K562 (cell line): ENCODE results near the gene HLCS. TPM values are rescaled to one million over a fixed set of nuclear protein-coding genes. Genes with fewer than 3 reads are reported as not detected.

Source experiments
- ATAC-seq: fragments of 200-7000 bp; cut with Tn5 transposase; 3 replicates; pipeline ENCODE4 v1.9.1; 2020; ENCODE audit warnings: moderate library complexity
- BruUV-seq: library from RNA; stranded (reverse); fragments of 400-500 nt; replicated peaks from 2 replicates; lab custom pipeline; 2021; lab: Mats Ljungman, UMichigan
- CTCF ChIA-PET: fragments of 300-600 bp; formaldehyde crosslinking; extraction: SDS; loops from one replicate; lab custom pipeline; 2021; ENCODE audit warnings: low intra/inter-chr PET ratio; lab: Yijun Ruan, JAX
- POLR2A ChIA-PET: fragments of 300-600, 350-650 bp; sonication (Branson Sonifier 250); formaldehyde crosslinking; extraction: SDS; loops from one replicate; lab custom pipeline; 2021; ENCODE audit warnings: antibody characterized with exemption, inconsistent platforms; lab: Yijun Ruan, JAX
- DNase-seq, 4 experiments: peaks; one replicate each; pipeline versions ENCODE4 v3.0.0 to v3.0.0-alpha.2; 2011 to 2018; ENCODE audit warnings: low spot score in 3 of 4, mixed read lengths in 3 of 4; ENCODE audit errors: extremely low read depth in 1 of 4
- FAIRE-seq: peaks from 2 replicates; lab custom pipeline; 2011; peaks lifted over from hg19 to GRCh38; lab: Jason Lieb, UNC
- H2AFZ ChIP-seq: 2 replicates; pipeline ENCODE4 v1.6.0; 2011; ENCODE audit warnings: low read depth, low read length, control low read depth, inconsistent platforms
- H3K27ac ChIP-seq: fragments of 200-600 bp; 3 replicates; pipeline ENCODE4 v1.8.0; 2011; ENCODE audit warnings: low read depth, mild to moderate bottlenecking, control low read depth, inconsistent platforms, low read length, moderate library complexity, mixed read lengths; ENCODE audit errors: extremely low read depth
- H3K27me3 ChIP-seq, 2 experiments: fragments of 300-600 bp in 1 of 2; 2 replicates in 1 of 2; 3 replicates in 1 of 2; pipeline versions ENCODE4 v1.6.0 to v1.8.0; 2011; ENCODE audit warnings: inconsistent platforms in 2 of 2, low read length in 2 of 2, mild to moderate bottlenecking in 1 of 2, mixed read lengths in 1 of 2, moderate library complexity in 1 of 2; ENCODE audit not compliant: control insufficient read depth in 2 of 2, insufficient read depth in 2 of 2
- H3K36me3 ChIP-seq: fragments of 300-600 bp; 3 replicates; pipeline ENCODE4 v1.8.0; 2011; ENCODE audit warnings: mild to moderate bottlenecking, low read length, inconsistent platforms; ENCODE audit not compliant: control insufficient read depth, insufficient read depth
- H3K4me1 ChIP-seq, 2 experiments: fragments of 200-600 bp in 1 of 2; replicated peaks in 1 of 2; 2 replicates in 1 of 2; 3 replicates in 1 of 2; pipeline versions ENCODE4 v1.5.1 to v1.8.0; 2011; ENCODE audit warnings: inconsistent platforms in 2 of 2, low read length in 2 of 2, mild to moderate bottlenecking in 1 of 2, mixed read lengths in 1 of 2, moderate library complexity in 1 of 2; ENCODE audit not compliant: control insufficient read depth in 2 of 2, insufficient read depth in 2 of 2
- H3K4me2 ChIP-seq: 2 replicates; pipeline ENCODE4 v1.6.1; 2011; ENCODE audit warnings: low read length, control low read depth, inconsistent platforms, mixed read lengths; ENCODE audit not compliant: insufficient read depth
- H3K4me3 ChIP-seq: fragments of 200-600 bp; sonication (generic), shearing (Covaris generic); 2 replicates; pipeline ENCODE4 v1.5.1; 2016; ENCODE audit warnings: control low read depth, inconsistent platforms
- H3K79me2 ChIP-seq: fragments of 200-600 bp; 3 replicates; pipeline ENCODE4 v1.8.0; 2011; ENCODE audit warnings: low read length, inconsistent platforms; ENCODE audit not compliant: control insufficient read depth, insufficient read depth
- H3K9ac ChIP-seq, 2 experiments: 2 replicates each; pipeline versions ENCODE4 v1.6.0 to v1.6.1; 2011; ENCODE audit warnings: low read depth in 2 of 2, low read length in 2 of 2, control low read depth in 1 of 2, inconsistent platforms in 1 of 2, mild to moderate bottlenecking in 1 of 2, mixed read lengths in 1 of 2; ENCODE audit not compliant: insufficient read depth in 1 of 2
- H3K9me1 ChIP-seq: one replicate; pipeline ENCODE4 v1.6.0; 2011; ENCODE audit warnings: inconsistent platforms, mild to moderate bottlenecking, low read length, moderate library complexity; ENCODE audit not compliant: control insufficient read depth, insufficient read depth
- H3K9me3 ChIP-seq: replicated peaks from 2 replicates; pipeline ENCODE4 v1.5.1; 2011; ENCODE audit warnings: low read depth, low read length, inconsistent platforms; ENCODE audit not compliant: control insufficient read depth, insufficient read depth
- H4K20me1 ChIP-seq: replicated peaks from 2 replicates; pipeline ENCODE4 v1.6.1; 2011; ENCODE audit warnings: low read length, inconsistent platforms, mixed read lengths; ENCODE audit not compliant: control insufficient read depth, insufficient read depth
- ARHGAP35 ChIP-seq: fragments of 450-650 bp; IDR thresholded peaks from 2 replicates; pipeline ENCODE4 v1.6.1; 2018; ENCODE audit not compliant: partially characterized antibody
- ARID2 ChIP-seq: fragments of 450-650 bp; IDR thresholded peaks from 2 replicates; pipeline ENCODE4 v1.6.1; 2017; ENCODE audit warnings: antibody characterized with exemption, mild to moderate bottlenecking
- BRD4 ChIP-seq: fragments of 200-600 bp; sonication (generic); IDR thresholded peaks from 2 replicates; pipeline ENCODE4 v1.6.1; 2017; ENCODE audit warnings: inconsistent platforms
- C11orf30 ChIP-seq: fragments of 450-650 bp; IDR thresholded peaks from 2 replicates; pipeline ENCODE4 v1.6.1; 2016; ENCODE audit warnings: low read depth, mild to moderate bottlenecking
- CAMTA2 ChIP-seq: fragments of 250-450 bp; sonication (Bioruptor Pico); conservative IDR thresholded peaks from 2 replicates; pipeline ENCODE4 v1.5.1; 2022
- CREM ChIP-seq: IDR thresholded peaks from 2 replicates; pipeline ENCODE4 v1.6.1; 2014; ENCODE audit warnings: antibody characterized with exemption, low read depth
- ETV6 ChIP-seq, 3 experiments: fragments of 150-350 bp in 1 of 3; sonication (generic) in 1 of 3; formaldehyde crosslinking in 1 of 3; IDR thresholded peaks; 2 replicates each; pipeline versions ENCODE4 v1.6.1 to v1.8.0; 2014 to 2022; ENCODE audit warnings: borderline replicate concordance in 2 of 3, low read depth in 2 of 3, antibody characterized with exemption in 1 of 3, low read length in 1 of 3, mild to moderate bottlenecking in 1 of 3, missing genetic modification reagents in 1 of 3
- GABPA ChIP-seq: fragments of 200-800 bp; sonication (Bioruptor generic); conservative IDR thresholded peaks from 2 replicates; pipeline ENCODE4 v1.6.1; 2016; ENCODE audit warnings: low read depth, missing genetic modification characterization, missing compliant biosample characterization
- MAFG ChIP-seq: fragments of 450-650 bp; conservative IDR thresholded peaks from 2 replicates; pipeline ENCODE4 v1.6.1; 2016; ENCODE audit warnings: missing genetic modification characterization, missing compliant biosample characterization
- NFE2 ChIP-seq: IDR thresholded peaks from 2 replicates; pipeline ENCODE4 v1.6.1; 2014; ENCODE audit warnings: antibody characterized with exemption, low read depth
- POLR3A ChIP-seq: IDR thresholded peaks from 2 replicates; pipeline ENCODE4 v1.6.1; 2011; ENCODE audit warnings: borderline replicate concordance, mild to moderate bottlenecking, moderate library complexity; ENCODE audit not compliant: insufficient read length, insufficient read depth; ENCODE audit errors: extremely low read depth
- PPARD ChIP-seq: fragments of 250-450 bp; sonication (Bioruptor Pico); IDR thresholded peaks from 2 replicates; pipeline ENCODE4 v1.8.0; 2022; ENCODE audit warnings: inconsistent platforms, mild to moderate bottlenecking, moderate library complexity
- PYGO2 ChIP-seq: fragments of 450-650 bp; IDR thresholded peaks from 2 replicates; pipeline ENCODE4 v1.6.1; 2016; ENCODE audit warnings: mild to moderate bottlenecking, missing genetic modification characterization, moderate library complexity, missing compliant biosample characterization
- ZNF232 ChIP-seq: sonication (generic); formaldehyde crosslinking; IDR thresholded peaks from 2 replicates; pipeline ENCODE4 v1.8.0; 2022; ENCODE audit warnings: mild to moderate bottlenecking, missing genetic modification reagents
- ZNF316 ChIP-seq: fragments of 450-650 bp; IDR thresholded peaks from 2 replicates; pipeline ENCODE4 v1.6.1; 2016
- ZNF408 ChIP-seq: fragments of 250-450 bp; sonication (Bioruptor Pico); IDR thresholded peaks from 2 replicates; pipeline ENCODE4 v1.4.0; 2020; ENCODE audit warnings: low read depth, mild to moderate bottlenecking, moderate library complexity
- ZNF449 ChIP-seq: fragments of 250-450 bp; sonication (Bioruptor Pico); IDR thresholded peaks from 2 replicates; pipeline ENCODE4 v1.8.0; 2022; ENCODE audit warnings: moderate library complexity, mild to moderate bottlenecking, inconsistent platforms
- WGBS: fragments of 100-300 bp; shearing (Covaris generic); methylation state at CpG from one replicate; pipeline ENCODE4 v1.1.6; 2016; ENCODE audit warnings: low coverage, mixed read lengths; ENCODE audit not compliant: insufficient coverage; ENCODE audit errors: missing lambda C conversion rate; 5-methylcytosine and 5-hydroxymethylcytosine counted together
- in situ Hi-C: fragments of 300-500 bp; cut with MboI; formaldehyde crosslinking; loops from 4 replicates; pipeline ENCODE4 v1.15.0; 2018; ENCODE audit warnings: inconsistent platforms, mixed read lengths
- intact Hi-C: fragments of 100-400 bp; cut with micrococcal nuclease; formaldehyde crosslinking; loops from 2 replicates; pipeline ENCODE4 v1.14.2; 2022
- polyA plus RNA-seq, 8 experiments: library from polyadenylated mRNA; depleted of rRNA in 4 of 8; stranded (reverse) in 5 of 8; unstranded in 3 of 8; fragments of >200 nt; fragmentation: Nextera tagmentation in 2 of 8; fragmentation: Illumina TruSeq in 1 of 8; extraction: Ambion mirVana in 2 of 8; extraction: Trizol in 1 of 8; gene quantifications; 2 replicates each; pipeline versions ENCODE4 v1.2.1 to v1.2.3, GENCODE V29; 2011 to 2014; ENCODE audit warnings: inconsistent platforms in 1 of 8, missing spikeins in 1 of 8
- total RNA-seq, 7 experiments: library from RNA; depleted of rRNA in 6 of 7; stranded (reverse); fragments of >200 nt in 6 of 7; fragmentation: Illumina TruSeq in 2 of 7; extraction: Trizol in 2 of 7; gene quantifications; 2 replicates each; pipeline versions ENCODE4 v1.2.1 to v1.2.3, GENCODE V29; 2011 to 2021; ENCODE audit warnings: low replicate concordance in 1 of 7

HLCS gene
- total and polyA plus RNA-seq, 9 of the 15 experiments (the other 6 are each of a cell fraction or from before 2014, with no cell fraction given), result 3.0 to 21.5 (median 17.1) TPM

DNA sequence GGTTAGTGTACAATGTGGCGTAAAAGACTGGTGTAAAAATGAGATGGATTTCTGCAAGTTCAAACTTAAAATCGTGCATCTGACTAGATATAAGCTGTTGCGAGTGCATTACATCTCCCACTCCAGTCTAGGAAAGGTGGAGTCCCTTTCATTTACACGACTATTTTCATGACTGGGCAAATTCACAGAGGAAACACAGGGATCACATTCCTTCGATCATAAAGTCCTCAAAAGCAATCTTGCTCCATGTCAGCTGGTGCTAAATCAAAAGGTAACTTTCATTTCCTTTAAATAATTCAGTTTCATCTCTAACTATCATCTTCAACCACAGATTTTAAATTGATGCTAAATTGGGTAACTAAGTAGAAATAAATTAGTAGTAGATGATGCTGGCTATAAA is 100.0 kb downstream of the HLCS start:
- Histone ChIP-seq H3K4me1 (no peaks in the 10 kb centered on the region; a peak in 1 of 5 replicates), H3K79me2 (no peaks in the 10 kb centered on the region), H3K4me2 (no peak overlapping the region), H3K36me3 (no peaks in the 10 kb centered on the region), H3K9me1 (no peaks in the 10 kb centered on the region), H3K9me3 (no peaks in the 10 kb centered on the region), H3K27me3 (no peaks in the 10 kb centered on the region), H3K4me3 (no peak overlapping the region), H2AFZ (no peak overlapping the region), H3K9ac (no peak overlapping the region), H4K20me1 (no peaks in the 10 kb centered on the region), H3K27ac (no peak overlapping the region)
- intact Hi-C loops, result no loop called here
- BruUV-seq, result no TSS peak
- DNase-seq, result no peak
- POLR2A ChIA-PET, result no interaction called here
- FAIRE-seq, result no peak
- in situ Hi-C loops, result no loop called here
- 53% methylated on average over 5 of the region's 5 CpGs for WGBS
- no peak for ATAC-seq
- TF ChIP-seq ZNF316, result 0 out of 2 replicates have a peak, but pooled peaks have one; percentile 49
- TF ChIP-seq C11orf30, result peak; percentile 50
- 0 out of 2 replicates have a peak, but pooled peaks have one; percentile 36 for TF ChIP-seq NFE2
- TF ChIP-seq GABPA (tag), result no peak
- TF ChIP-seq ZNF408 (CRISPR knock-in tag), result no peak
- 0 out of 2 replicates have a peak, but pooled peaks have one; percentile 24 for TF ChIP-seq MAFG
- CTCF ChIA-PET, result interaction anchor here (0.6 kb wide), 1 partner anchor 237 kb away, joined by 6 read pairs; no protein-coding TSS in a partner anchor

DNA sequence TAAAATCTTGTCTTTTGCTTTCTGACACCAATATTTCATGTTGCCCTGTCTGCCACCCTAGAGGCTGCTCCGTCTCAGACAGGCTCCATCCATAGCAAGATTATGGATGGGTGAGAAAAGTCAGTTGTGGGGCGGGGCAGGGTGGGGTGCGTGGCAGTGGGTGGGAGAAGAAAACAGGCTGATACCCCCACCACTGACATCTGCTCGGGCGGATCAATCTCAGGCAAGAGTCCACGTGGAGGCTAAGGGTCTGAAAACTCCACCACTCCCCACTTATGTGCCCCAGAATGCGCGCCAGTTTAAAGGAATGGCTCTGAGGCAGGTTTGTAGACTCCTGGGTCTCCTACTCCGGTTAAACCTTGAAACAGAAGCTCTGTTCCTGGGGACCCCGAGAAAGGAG is 101.5 kb downstream of the HLCS start:
- ChIA-PET CTCF (no interaction called here), POLR2A (interaction anchor here (1.2 kb wide), 2 partner anchors 14 to 19 kb away, joined by 3 read pairs; no protein-coding TSS in a partner anchor)
- in situ Hi-C loops (no loop called here), intact Hi-C loops (no loop called here)
- no peak overlapping the region for H3K4me2 ChIP-seq
- H3K9ac ChIP-seq, result no peak overlapping the region
- H2AFZ ChIP-seq, result no peak overlapping the region
- no peak for ATAC-seq
- H3K36me3 ChIP-seq, result no peaks in the 10 kb centered on the region
- WGBS, result 53% methylated on average over 8 of the region's 10 CpGs
- H4K20me1 ChIP-seq, result no peaks in the 10 kb centered on the region
- BruUV-seq, result no TSS peak
- no peaks in the 10 kb centered on the region for H3K9me1 ChIP-seq
- no peaks in the 10 kb centered on the region for H3K9me3 ChIP-seq
- H3K4me3 ChIP-seq, result no peak overlapping the region
- H3K27me3 ChIP-seq, result no peaks in the 10 kb centered on the region
- H3K79me2 ChIP-seq, result no peaks in the 10 kb centered on the region
- H3K4me1 ChIP-seq, result peaks cover 0 to 11% of the 10 kb centered on the region in 2 experiments; a peak in 4 of 5 replicates
- DNase-seq, result no peak
- H3K27ac ChIP-seq, result no peak overlapping the region
- FAIRE-seq, result no peak
- TF ChIP-seq PPARD (CRISPR knock-in tag) (no peak), ARID2 (no peak), ZNF449 (CRISPR knock-in tag) (no peak), POLR3A (no peak), ETV6 (IDR thresholded peaks at IDR 0.05; ENCODE audit: borderline replicate concordance in 1 of 2, low read depth in 2 of 2, low read length in 1 of 2) (no peak), ETV6 (CRISPR knock-in tag; IDR thresholded peaks at IDR 0.05; ENCODE audit: borderline replicate concordance) (no peak), BRD4 (no peak), PYGO2 (tag) (no peak), CREM (no peak), ZNF232 (CRISPR knock-in tag) (no peak), CAMTA2 (CRISPR knock-in tag) (no peak), ARHGAP35 (no peak)
